ENCODE data around the gene GCH1.

The GCH1 gene

GRCh38 chr14:54889919-54890318 lies 12.7 kb downstream of the GCH1 start:
- Histone ChIP-seq H3K4me3 (replicated peaks; ENCODE audit: low read depth, low read length) (no peak overlapping the region), H3K27me3 (replicated peaks; ENCODE audit: control insufficient read depth, insufficient read depth, low read length) (no peaks in the 10 kb centered on the region), H3K36me3 (ENCODE audit: control insufficient read depth, insufficient read depth, low read length) (no peaks in the 10 kb centered on the region)
- DNase-seq (ENCODE audit: extremely low read depth, insufficient read length) = no peak
- no peak for TF ChIP-seq CTCF (IDR thresholded peaks at IDR 0.05; ENCODE audit: insufficient read depth, low read length, poor library complexity, severe bottlenecking)

- TF ChIP-seq CTCF (IDR thresholded peaks at IDR 0.05; ENCODE audit: insufficient read depth, low read length, poor library complexity, severe bottlenecking) = no peak
- no peak overlapping the region for H3K4me3 ChIP-seq (replicated peaks; ENCODE audit: low read depth, low read length)
- H3K36me3 ChIP-seq (ENCODE audit: control insufficient read depth, insufficient read depth, low read length) = no peaks in the 10 kb centered on the region
- H3K27me3 ChIP-seq (replicated peaks; ENCODE audit: control insufficient read depth, insufficient read depth, low read length) = no peaks in the 10 kb centered on the region
- DNase-seq (ENCODE audit: extremely low read depth, insufficient read length) = no peak
Observed at GRCh38 chr14:54882521-54882920, 20.1 kb downstream of the GCH1 start.

- no peak for TF ChIP-seq CTCF (IDR thresholded peaks at IDR 0.05; ENCODE audit: insufficient read depth, low read length, poor library complexity, severe bottlenecking)
- Histone ChIP-seq H3K4me3 (replicated peaks; ENCODE audit: low read depth, low read length) (peak overlapping the region; percentile 55), H3K36me3 (ENCODE audit: control insufficient read depth, insufficient read depth, low read length) (no peaks in the 10 kb centered on the region), H3K27me3 (replicated peaks; ENCODE audit: control insufficient read depth, insufficient read depth, low read length) (no peaks in the 10 kb centered on the region)
- DNase-seq (ENCODE audit: extremely low read depth, insufficient read length) = peak; percentile 13
Observed at GRCh38 chr14:54881761-54882401, 20.7 kb downstream of the GCH1 start.

GRCh38 chr14:54881235-54881760 lies 21.3 kb downstream of the GCH1 start:
- Histone ChIP-seq H3K27me3 (replicated peaks; ENCODE audit: control insufficient read depth, insufficient read depth, low read length) (no peaks in the 10 kb centered on the region), H3K36me3 (ENCODE audit: control insufficient read depth, insufficient read depth, low read length) (no peaks in the 10 kb centered on the region), H3K4me3 (replicated peaks; ENCODE audit: low read depth, low read length) (peak overlapping the region; percentile 55)
- DNase-seq (ENCODE audit: extremely low read depth, insufficient read length) = peak; percentile 67
- TF ChIP-seq CTCF (IDR thresholded peaks at IDR 0.05; ENCODE audit: insufficient read depth, low read length, poor library complexity, severe bottlenecking) = no peak

GRCh38 chr14:54877703-54878021 lies 25.0 kb downstream of the GCH1 start:
- Histone ChIP-seq H3K27me3 (replicated peaks; ENCODE audit: control insufficient read depth, insufficient read depth, low read length) (no peaks in the 10 kb centered on the region), H3K36me3 (ENCODE audit: control insufficient read depth, insufficient read depth, low read length) (no peaks in the 10 kb centered on the region), H3K4me3 (replicated peaks; ENCODE audit: low read depth, low read length) (no peak overlapping the region)
- no peak for TF ChIP-seq CTCF (IDR thresholded peaks at IDR 0.05; ENCODE audit: insufficient read depth, low read length, poor library complexity, severe bottlenecking)
- no peak for DNase-seq (ENCODE audit: extremely low read depth, insufficient read length)

Measured in GM06990 (cell line).